Stimulated activated CD4-positive, alpha-beta T cell treated with anti-CD3 and anti-CD28 coated beads, Interleukin-4, amount 100 ng/mL, for 48 hours (primary cell): ENCODE results near the gene CFLAR.
"Not testable (repeated sequence)": the region's sequence is repeated elsewhere in the genome, so short reads cannot be mapped to it uniquely, and the experiment has no call there.

Source experiments
- DNase-seq, 2 donors: peaks; one replicate each; pipeline ENCODE4 v3.0.0-alpha.2; 2020; ENCODE audit warnings: low read depth in 2 of 2

CFLAR gene

GRCh38 chr2:201118961-201119854, 3.2 kb downstream of the CFLAR start:
- no peak for DNase-seq

DNA sequence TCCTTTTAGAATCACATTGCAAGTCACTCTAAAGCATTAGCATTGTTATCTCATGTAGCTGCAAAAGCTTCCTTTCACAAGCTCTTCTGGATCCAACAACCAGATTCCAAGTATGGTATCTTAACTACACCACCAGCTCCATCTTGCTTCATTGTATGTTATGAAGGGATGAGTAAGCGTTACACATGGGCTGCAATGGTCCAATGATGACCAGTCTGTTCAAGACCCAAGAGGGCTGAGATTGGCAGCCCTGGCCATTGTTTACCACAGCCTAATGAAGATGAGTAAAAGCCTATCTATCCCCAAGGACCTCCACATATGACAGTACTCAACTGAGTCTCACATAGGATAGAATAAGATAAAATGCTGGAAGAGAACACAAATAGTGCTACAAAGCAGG, 6.3 kb downstream of the CFLAR start:
- DNase-seq: no peak

DNA sequence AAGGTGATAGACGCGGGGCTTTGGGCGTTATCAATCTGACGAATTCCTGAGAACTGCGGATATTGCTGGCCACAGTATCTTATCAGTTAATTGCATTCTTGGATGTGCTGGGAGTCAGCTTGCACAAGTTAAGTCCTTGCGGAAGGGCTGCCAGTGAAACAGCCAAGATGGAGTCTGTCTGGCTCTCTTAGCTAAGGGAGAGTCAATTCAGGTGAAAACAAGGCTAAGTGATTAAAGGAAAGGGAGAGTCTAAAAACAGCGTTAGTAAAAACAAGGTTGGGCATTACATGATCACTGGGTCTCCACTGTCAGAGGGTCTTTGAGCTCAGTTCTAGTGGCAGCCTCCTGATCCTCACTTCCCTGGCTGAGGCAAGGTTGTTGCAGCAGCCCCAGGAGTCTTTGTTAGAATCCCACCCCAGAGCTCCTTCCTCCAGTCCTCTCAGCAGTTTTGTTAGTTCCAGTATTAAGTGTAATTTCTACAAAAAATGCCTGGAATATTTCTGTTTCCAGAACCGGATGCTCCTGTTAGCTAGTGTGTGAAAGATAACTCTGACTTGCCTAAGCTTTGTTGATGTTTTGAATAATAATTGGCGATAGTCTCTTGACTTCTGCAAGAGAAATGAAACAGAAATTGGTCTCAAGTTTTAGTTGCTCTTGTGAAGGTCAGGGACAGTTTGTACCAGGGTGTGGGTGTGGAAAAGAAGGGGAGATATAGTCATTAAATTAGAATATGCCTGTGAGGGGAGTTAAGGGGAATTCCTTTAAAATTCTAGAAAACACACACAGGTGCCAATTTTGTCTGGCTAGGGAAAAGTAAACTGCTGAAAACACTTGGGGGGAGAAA, 10.6 kb downstream of the CFLAR start:
- DNase-seq: no peak

GRCh38 chr2:201127152-201127511, 11.2 kb downstream of the CFLAR start:
- DNase-seq: no peak

- DNase-seq: peak in 1 of 2 donors; percentile 47
Observed at GRCh38 chr2:201127570-201127969, 11.6 kb downstream of the CFLAR start.

DNA sequence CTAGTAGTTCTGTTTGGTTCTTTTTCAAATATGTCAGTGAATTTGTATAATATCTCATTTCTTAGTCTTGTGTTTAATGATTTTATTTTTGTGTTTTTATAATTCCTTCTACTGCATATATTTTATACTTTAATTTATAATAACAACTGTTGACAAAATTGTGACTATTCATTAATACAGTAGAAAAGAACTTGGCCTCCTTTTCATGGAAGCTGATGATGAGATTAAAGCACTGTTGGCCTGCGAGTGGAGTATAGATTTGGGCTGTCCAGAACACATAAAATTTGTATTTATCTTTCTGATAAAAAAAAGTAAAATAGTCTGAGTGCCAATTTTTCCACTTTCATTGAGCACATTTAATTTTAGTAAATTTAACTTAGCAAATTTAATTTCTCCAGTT, 12.1 kb downstream of the CFLAR start:
- DNase-seq: no peak

DNA sequence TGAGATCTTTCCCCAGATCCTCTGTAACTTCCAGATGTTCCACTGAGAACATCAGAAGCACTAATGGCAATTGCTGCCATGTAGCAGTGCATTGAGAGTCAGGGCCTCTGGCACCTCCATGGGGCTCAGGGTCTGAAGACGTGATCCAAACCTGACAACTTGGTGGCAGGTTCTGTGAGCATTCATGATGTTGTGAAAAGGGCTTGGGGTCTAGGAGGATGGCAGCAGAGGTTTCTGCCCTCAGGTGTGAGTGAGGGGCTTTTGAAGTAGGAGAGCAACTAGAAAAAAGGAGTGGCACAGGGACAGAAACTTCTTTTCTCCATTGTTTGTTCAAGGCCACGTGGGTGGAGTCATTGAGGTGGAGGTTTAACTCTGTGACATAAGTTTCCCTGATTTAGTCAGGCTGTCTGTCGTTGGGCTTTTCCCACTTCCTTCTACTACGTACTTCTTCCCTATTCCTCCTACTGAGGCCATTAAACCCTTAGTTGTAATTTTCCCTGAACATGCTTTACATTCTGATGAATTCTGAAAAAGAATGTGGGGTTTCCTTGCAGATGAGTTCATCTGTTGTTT, 13.1 kb downstream of the CFLAR start:
- DNase-seq: peak in 1 of 2 donors; percentile 48

DNA sequence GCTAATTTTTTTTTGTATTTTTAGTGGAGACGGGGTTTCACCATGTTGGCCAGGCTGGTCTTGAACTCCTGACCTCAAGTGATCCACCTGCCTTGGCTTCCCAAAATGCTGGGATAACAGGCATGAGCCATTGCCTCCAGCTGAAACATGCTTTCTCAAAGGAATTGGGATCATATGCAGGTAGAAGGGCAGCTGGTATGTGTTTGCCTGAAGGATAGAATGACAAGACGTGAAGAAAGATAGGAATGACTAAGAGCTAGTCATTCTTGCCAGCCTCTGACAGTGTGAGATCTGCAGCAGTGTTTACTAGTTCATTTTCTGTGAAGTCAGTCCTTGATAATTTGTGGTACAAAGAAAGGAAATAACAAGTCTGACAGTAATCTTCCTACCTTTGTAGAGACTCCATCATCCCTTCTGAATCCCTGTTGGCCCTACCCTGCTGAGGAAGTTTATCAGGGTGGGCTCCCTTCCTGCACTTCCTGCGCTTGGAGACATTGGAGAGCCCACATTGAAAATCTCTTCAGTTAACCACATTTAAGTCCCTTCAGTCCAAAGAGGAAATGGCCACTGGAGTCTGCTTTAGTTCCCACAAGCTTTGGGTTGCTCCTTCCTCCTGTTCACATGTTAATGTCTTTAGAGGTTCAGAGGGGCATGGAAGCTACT, 14.7 kb downstream of the CFLAR start:
- DNase-seq: no peak

GRCh38 chr2:201132518-201132917, 16.6 kb downstream of the CFLAR start:
- no peak for DNase-seq

GRCh38 chr2:201135386-201135785, 19.4 kb downstream of the CFLAR start:
- DNase-seq: no peak

DNA sequence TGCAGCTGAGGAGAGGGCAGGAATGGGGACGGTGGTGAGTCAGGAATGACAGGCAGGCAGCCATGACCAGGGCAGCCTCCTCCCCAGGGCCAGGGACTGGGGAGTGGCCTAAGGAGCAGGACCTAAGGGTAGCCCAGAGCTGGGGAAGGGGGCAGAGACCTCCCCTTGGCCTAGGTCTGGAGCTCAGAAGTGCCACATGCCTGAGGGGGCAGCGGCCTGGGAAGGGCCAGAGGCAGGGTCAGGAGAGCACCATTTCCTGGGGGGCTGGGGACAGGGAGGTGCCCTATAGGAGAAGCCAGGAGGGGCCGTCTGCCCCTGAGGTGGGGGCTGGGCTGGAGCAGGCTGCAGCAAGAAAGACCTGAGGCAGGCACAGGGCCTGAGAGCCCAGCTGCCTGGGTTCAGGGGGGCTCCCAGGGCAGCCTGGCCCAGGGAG, 20.9 kb downstream of the CFLAR start:
- DNase-seq: no peak

DNA sequence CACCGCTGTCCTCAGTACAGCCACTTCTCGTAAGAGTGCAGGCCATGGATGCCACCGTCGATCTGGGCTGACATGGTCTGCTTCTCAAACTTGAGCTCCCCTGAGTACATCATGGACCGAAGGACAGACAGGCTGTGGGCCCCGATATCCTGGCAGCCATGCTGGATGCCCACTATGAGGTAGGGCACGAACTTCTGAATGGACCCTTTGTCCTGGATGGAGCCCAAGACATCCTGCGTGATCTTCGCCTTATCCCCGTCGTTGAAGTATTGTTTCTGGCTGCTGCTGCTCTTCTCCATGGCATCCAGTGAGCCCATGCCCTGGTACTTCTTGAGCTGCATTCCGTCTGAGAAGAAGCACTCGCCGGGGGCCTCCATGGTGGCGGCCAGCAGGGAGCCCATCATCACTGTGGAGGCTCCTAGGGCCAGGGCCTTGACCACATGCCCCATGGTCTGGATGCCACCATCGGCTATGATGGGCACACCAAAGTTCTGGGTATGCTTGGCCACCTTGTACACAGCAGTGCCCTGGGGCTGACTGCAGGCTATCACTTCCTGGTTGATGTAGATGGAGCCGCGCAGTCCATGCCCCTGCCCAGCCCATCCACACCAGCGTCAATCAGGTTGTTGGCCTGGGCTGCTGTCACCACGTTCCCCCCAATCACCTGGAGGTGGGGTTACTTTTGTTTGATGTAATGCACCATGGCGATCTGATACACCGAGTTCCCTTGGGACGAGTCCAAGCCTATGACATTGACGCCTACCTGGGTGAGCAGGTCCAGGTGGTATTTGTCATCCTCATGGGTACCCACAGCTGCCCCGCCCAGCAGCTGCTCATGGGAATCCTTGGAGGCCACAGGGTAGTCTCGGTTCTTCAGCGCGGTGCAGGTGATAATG, 21.8 kb downstream of the CFLAR start:
- DNase-seq: no peak

DNA sequence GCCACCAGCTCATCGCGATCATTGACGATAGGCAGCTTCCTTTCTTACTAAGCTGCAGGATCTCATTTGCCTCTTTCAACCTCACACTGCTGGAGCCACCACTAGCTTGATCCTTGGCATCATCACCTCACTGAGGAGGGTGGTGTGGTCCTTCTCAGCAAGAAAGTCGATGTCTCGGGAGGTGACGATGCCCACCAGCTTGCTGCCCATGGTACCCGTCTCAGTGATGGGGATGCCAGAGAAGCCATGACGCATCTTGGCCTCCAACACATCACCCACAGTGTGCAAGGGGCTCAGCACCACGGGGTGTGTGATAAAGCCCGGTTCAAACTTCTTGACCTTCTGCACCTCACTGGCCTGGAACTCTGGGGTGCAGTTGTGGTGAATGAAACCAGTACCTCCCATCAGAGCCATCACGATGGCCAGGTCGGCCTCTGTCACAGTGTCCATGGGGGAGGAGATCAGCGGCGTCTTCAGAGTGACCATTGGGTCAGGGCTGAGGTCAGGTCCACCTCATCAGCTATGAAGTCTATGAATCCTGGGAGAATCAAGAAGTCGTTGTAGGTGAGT, 22.5 kb downstream of the CFLAR start:
- DNase-seq: no peak

DNA sequence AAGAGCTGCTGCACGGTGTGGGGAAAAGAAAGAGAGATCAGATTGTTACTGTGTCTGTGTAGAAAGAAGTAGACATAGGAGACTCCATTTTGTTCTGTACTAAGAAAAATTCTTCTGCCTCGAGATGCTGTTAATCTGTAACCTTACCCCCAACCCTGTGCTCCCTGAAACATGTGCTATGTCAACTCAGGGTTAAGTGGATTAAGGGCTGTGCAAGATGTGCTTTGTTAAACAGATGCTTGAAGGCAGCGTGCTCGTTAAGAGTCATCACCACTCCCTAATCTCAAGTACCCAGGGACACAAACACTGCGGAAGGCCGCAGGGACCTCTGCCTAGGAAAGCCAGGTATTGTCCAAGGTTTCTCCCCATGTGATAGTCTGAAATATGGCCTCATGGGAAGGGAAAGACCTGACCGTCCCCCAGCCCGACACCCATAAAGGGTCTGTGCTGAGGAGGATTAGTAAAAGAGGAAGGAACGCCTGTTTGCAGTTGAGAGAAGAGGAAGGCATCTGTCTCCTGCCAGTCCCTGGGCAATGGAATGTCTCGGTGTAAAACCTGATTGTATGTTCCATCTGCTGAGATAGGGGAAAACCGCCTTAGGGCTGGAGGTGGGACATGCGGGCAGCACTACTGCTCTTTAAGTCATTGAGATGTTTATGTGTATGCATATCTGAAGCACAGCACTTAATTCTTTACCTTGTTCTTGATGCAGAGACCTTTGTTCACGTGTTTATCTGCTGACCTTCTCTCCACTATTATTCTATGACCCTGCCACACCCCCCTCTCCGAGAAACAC, 23.2 kb downstream of the CFLAR start:
- not testable (repeated sequence) for DNase-seq

- no peak for DNase-seq
Observed at GRCh38 chr2:201139836-201140604, 24.1 kb downstream of the CFLAR start.

DNA sequence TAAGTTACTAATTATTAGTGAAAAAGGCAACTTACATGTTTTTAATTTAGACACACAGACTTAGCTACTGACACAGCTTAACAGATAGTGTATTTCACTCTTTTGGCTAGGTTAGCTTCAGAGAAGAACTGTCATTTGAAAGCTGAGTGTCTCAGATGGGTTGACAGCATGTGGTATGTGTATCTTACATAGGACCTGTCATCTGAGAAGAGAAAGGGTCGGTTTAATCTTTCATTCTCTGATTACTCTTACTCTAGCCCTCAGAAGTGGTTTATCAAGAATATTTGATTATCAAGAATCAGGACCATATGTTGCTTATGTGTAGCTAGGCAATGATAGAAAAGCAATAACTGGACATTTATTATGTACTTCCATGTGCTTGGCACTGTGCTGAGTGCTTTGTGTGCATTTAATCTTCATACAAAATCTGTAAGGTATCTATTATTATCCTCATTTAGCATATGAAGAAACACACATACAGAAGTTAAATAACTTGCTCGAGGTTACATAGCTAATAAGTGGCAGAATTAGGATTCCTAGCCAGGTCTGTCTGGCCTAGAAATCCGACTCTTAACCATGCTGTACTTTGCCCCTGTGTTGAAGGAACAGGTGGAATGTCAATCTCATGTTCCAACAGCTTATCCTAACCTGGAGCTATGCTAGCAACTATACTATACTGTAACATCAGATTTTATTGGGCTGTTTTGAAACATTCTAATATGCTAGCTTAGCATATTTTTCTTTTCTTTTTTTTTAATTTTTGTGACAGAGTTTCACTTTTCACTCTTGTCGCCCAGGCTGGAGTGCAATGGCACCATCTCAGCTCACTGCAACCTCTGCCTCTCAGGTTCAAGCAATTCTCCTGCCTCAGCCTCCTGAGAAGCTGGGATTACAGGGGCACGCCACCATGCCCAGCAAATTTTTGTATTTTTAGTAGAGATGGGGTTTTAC, 28.4 kb downstream of the CFLAR start:
- no peak for DNase-seq

- DNase-seq: no peak
Observed at GRCh38 chr2:201148434-201148990, 32.5 kb downstream of the CFLAR start.
